HEK293T (cell line): ENCODE data around the gene NPAS3.

Experiments
- ARNT ChIP-seq: fragments of 450-650 bp; IDR thresholded peaks from 2 replicates; pipeline ENCODE4 v1.6.1; 2017; ENCODE audit warnings: mild to moderate bottlenecking
- BHLHE40 ChIP-seq: fragments of 450-650 bp; IDR thresholded peaks from 2 replicates; pipeline ENCODE4 v1.6.1; 2016; ENCODE audit warnings: mild to moderate bottlenecking, moderate library complexity, borderline replicate concordance
- CTBP1 ChIP-seq: fragments of 450-650 bp; IDR thresholded peaks from 2 replicates; pipeline ENCODE4 v1.6.1; 2016; ENCODE audit warnings: borderline replicate concordance
- ELF4 ChIP-seq: fragments of 450-650 bp; IDR thresholded peaks from 2 replicates; pipeline ENCODE4 v1.6.1; 2017; ENCODE audit warnings: antibody characterized with exemption
- FOXA1 ChIP-seq: fragments of 450-650 bp; IDR thresholded peaks from 2 replicates; pipeline ENCODE4 v1.6.1; 2016; ENCODE audit warnings: mild to moderate bottlenecking
- FOXK2 ChIP-seq: fragments of 450-650 bp; IDR thresholded peaks from 2 replicates; pipeline ENCODE4 v1.6.1; 2016; ENCODE audit warnings: mild to moderate bottlenecking
- FOXM1 ChIP-seq: fragments of 450-650 bp; IDR thresholded peaks from 2 replicates; pipeline ENCODE4 v1.6.1; 2017; ENCODE audit warnings: mild to moderate bottlenecking, borderline replicate concordance
- HDGF ChIP-seq: fragments of 450-650 bp; IDR thresholded peaks from 2 replicates; pipeline ENCODE4 v1.6.1; 2017; ENCODE audit warnings: antibody characterized with exemption, borderline replicate concordance
- NFRKB ChIP-seq: fragments of 450-650 bp; IDR thresholded peaks from 2 replicates; pipeline ENCODE4 v1.6.1; 2016; ENCODE audit warnings: mild to moderate bottlenecking, moderate library complexity
- PKNOX1 ChIP-seq: fragments of 450-650 bp; IDR thresholded peaks from 2 replicates; pipeline ENCODE4 v1.6.1; 2016
- SP1 ChIP-seq: fragments of 450-650 bp; IDR thresholded peaks from 2 replicates; pipeline ENCODE4 v1.6.1; 2017
- SUZ12 ChIP-seq: fragments of 450-650 bp; IDR thresholded peaks from 2 replicates; pipeline ENCODE4 v1.6.1; 2016; ENCODE audit warnings: mild to moderate bottlenecking
- TARDBP ChIP-seq: fragments of 450-650 bp; IDR thresholded peaks from 2 replicates; pipeline ENCODE4 v1.6.1; 2016
- ZNF384 ChIP-seq: fragments of 450-650 bp; IDR thresholded peaks from 2 replicates; pipeline ENCODE4 v1.6.1; 2016

GRCh38 chr14:33377596-33378390 lies 439.1 kb downstream of the NPAS3 start:
- TF ChIP-seq FOXM1 (no peak), NFRKB (no peak), FOXA1 (no peak), SP1 (no peak), ARNT (no peak), ZNF384 (no peak), TARDBP (no peak), BHLHE40 (no peak), HDGF (no peak), FOXK2 (no peak), ELF4 (no peak), CTBP1 (no peak), PKNOX1 (no peak), SUZ12 (no peak)
